Endodermal cell (in vitro differentiated cells): ENCODE data around the gene PPP1R10. TPM values are rescaled to one million over a fixed set of nuclear protein-coding genes. Genes with fewer than 3 reads are reported as not detected.

ENCODE experiments used
- DNase-seq: peaks from one replicate; pipeline ENCODE4 v3.0.0-alpha.2; 2017
- H3K27ac ChIP-seq: 2 replicates; pipeline ENCODE4 v1.5.1; 2013; ENCODE audit warnings: mild to moderate bottlenecking, low read depth, low read length, moderate library complexity
- H3K27me3 ChIP-seq: 2 replicates; pipeline ENCODE4 v1.6.1; 2013; ENCODE audit warnings: mild to moderate bottlenecking, low read length, moderate library complexity; ENCODE audit not compliant: insufficient read depth, control insufficient read depth, poor library complexity, severe bottlenecking
- H3K36me3 ChIP-seq: 2 replicates; pipeline ENCODE4 v1.7.0; 2013; ENCODE audit warnings: mild to moderate bottlenecking, low read length, moderate library complexity; ENCODE audit not compliant: control insufficient read depth, insufficient read depth
- H3K4me1 ChIP-seq: one replicate; pipeline ENCODE4 v1.7.0; 2013; ENCODE audit warnings: low read length; ENCODE audit not compliant: control insufficient read depth, insufficient read depth
- H3K4me3 ChIP-seq: 2 replicates; pipeline ENCODE4 v1.5.1; 2013; ENCODE audit warnings: mild to moderate bottlenecking, low read length, moderate library complexity
- H3K9ac ChIP-seq: 2 replicates; pipeline ENCODE4 v1.6.1; 2013; ENCODE audit warnings: mild to moderate bottlenecking, low read length, moderate library complexity; ENCODE audit not compliant: poor library complexity, severe bottlenecking; ENCODE audit errors: extremely low read depth
- H3K9me3 ChIP-seq: 2 replicates; pipeline ENCODE4 v1.6.1; 2013; ENCODE audit warnings: mild to moderate bottlenecking, low read length, moderate library complexity; ENCODE audit not compliant: control insufficient read depth
- H3K27ac Mint-ChIP-seq: 2 replicates; pipeline ENCODE4 v1.8.0; 2020; ENCODE audit warnings: mixed read lengths
- H3K27me3 Mint-ChIP-seq: 2 replicates; pipeline ENCODE4 v1.8.0; 2021; ENCODE audit warnings: mild to moderate bottlenecking, mixed read lengths; ENCODE audit not compliant: insufficient read depth
- H3K36me3 Mint-ChIP-seq: 2 replicates; pipeline ENCODE4 v1.8.0; 2020; ENCODE audit warnings: low read depth, mixed read lengths
- H3K4me1 Mint-ChIP-seq: 2 replicates; pipeline ENCODE4 v1.8.0; 2020; ENCODE audit warnings: mixed read lengths
- H3K4me3 Mint-ChIP-seq: 2 replicates; pipeline ENCODE4 v1.8.0; 2020; ENCODE audit warnings: mild to moderate bottlenecking, moderate library complexity, mixed read lengths
- H3K9me3 Mint-ChIP-seq: 2 replicates; pipeline ENCODE4 v1.8.0; 2020; ENCODE audit warnings: mild to moderate bottlenecking, mixed read lengths
- WGBS, 2 experiments: methylation state at CpG; one replicate each; pipeline versions ENCODE4 v1.1.5 to v1.1.7; 2013; ENCODE audit warnings: missing lambda C conversion rate in 2 of 2, mixed read lengths in 1 of 2; ENCODE audit not compliant: insufficient coverage in 1 of 2, insufficient read length in 1 of 2; 5-methylcytosine and 5-hydroxymethylcytosine counted together
- total RNA-seq, 2 donors: library from RNA; stranded (reverse); fragmentation: NEBNext Ultra II Directional in 1 of 2; extraction: Animal tissue kit (Norgen Biotek cat#: 25700) in 1 of 2; gene quantifications; 2 replicates in 1 of 2; 3 replicates in 1 of 2; pipeline ENCODE4 v1.2.1, GENCODE V29; 2021
- TF ChIP-seq, protein P1 (sequence below): fragments of 200-600 bp; sonication (generic); conservative IDR thresholded peaks from 2 replicates; pipeline ENCODE4 v1.5.0; 2021; ENCODE audit warnings: antibody characterized with exemption, mild to moderate bottlenecking

The PPP1R10 gene
- total RNA-seq, 2 donors from 2014 or later = 122 to 126 TPM

DNA sequence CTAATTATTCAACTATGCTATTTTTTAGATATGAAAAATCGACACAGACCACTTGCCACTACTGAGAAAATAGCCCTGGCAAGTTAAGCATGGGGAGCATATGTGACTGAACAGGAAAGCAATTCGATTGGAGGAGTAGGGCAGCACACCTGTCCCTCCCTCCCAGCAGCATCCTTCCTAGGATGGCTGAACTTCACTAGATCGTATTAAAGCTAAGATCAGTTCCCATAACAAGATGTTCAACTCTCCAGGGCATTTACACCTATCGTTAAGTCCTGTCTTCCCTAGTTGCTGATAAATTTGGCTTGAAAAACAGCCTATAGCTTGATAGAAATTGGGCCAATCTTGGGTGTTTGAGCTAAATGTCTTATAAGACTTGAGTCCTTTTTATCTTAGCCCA, 7.0 kb downstream of the PPP1R10 start:
- H3K27ac Mint-ChIP-seq = no peak overlapping the region
- TF ChIP-seq, protein P1, sequence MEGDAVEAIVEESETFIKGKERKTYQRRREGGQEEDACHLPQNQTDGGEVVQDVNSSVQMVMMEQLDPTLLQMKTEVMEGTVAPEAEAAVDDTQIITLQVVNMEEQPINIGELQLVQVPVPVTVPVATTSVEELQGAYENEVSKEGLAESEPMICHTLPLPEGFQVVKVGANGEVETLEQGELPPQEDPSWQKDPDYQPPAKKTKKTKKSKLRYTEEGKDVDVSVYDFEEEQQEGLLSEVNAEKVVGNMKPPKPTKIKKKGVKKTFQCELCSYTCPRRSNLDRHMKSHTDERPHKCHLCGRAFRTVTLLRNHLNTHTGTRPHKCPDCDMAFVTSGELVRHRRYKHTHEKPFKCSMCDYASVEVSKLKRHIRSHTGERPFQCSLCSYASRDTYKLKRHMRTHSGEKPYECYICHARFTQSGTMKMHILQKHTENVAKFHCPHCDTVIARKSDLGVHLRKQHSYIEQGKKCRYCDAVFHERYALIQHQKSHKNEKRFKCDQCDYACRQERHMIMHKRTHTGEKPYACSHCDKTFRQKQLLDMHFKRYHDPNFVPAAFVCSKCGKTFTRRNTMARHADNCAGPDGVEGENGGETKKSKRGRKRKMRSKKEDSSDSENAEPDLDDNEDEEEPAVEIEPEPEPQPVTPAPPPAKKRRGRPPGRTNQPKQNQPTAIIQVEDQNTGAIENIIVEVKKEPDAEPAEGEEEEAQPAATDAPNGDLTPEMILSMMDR = no peak
- H3K4me3 ChIP-seq = no peak overlapping the region
- no peak for DNase-seq
- H3K36me3 Mint-ChIP-seq = peaks cover 57% of the 10 kb centered on the region
- 94 to 100% methylated on average over 1 to 4 of the region's 4 CpGs for whole genome bisulfite sequencing, 2 experiments
- peaks cover 80% of the 10 kb centered on the region for H3K36me3 ChIP-seq
- H3K27me3 Mint-ChIP-seq = no peaks in the 10 kb centered on the region
- no peaks in the 10 kb centered on the region for H3K9me3 ChIP-seq
- H3K27ac ChIP-seq = no peak overlapping the region
- H3K4me1 Mint-ChIP-seq = peaks cover 18% of the 10 kb centered on the region
- no peaks in the 10 kb centered on the region for H3K27me3 ChIP-seq
- H3K4me1 ChIP-seq = peaks cover 2% of the 10 kb centered on the region
- H3K9ac ChIP-seq = no peak overlapping the region
- H3K4me3 Mint-ChIP-seq = no peak overlapping the region
- no peaks in the 10 kb centered on the region for H3K9me3 Mint-ChIP-seq

DNA sequence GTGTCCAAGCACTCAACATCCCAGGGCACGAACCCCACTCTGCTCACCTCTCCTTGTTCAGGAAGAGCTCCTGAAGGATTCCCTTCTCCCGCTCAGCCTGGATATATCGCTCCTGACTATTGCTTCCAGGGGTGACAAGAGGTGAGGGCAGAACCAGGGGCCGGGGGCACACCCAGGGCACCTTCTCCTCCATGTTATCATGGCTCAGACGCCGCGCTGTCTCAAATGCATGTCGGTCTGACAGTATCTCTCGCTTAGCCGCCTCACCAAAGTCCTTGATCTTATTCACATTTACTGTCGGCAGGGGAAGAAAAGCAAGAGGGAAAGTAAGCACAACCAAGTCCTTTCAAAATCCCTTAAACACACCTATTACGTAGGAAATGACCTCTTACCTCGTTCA, 13.1 kb downstream of the PPP1R10 start:
- Mint-ChIP-seq H3K4me1 (peaks cover 4% of the 10 kb centered on the region), H3K36me3 (peaks cover 89% of the 10 kb centered on the region), H3K4me3 (no peak overlapping the region), H3K27me3 (no peaks in the 10 kb centered on the region), H3K27ac (no peak overlapping the region), H3K9me3 (no peaks in the 10 kb centered on the region)
- WGBS, 2 experiments = 98% methylated on average over 9 to 13 of the region's 13 CpGs
- Histone ChIP-seq H3K27me3 (no peaks in the 10 kb centered on the region), H3K4me3 (no peak overlapping the region), H3K4me1 (no peaks in the 10 kb centered on the region), H3K9me3 (no peaks in the 10 kb centered on the region), H3K27ac (no peak overlapping the region), H3K9ac (no peak overlapping the region), H3K36me3 (peaks cover 86% of the 10 kb centered on the region)
- TF ChIP-seq, protein P1 = no peak
- no peak for DNase-seq

DNA sequence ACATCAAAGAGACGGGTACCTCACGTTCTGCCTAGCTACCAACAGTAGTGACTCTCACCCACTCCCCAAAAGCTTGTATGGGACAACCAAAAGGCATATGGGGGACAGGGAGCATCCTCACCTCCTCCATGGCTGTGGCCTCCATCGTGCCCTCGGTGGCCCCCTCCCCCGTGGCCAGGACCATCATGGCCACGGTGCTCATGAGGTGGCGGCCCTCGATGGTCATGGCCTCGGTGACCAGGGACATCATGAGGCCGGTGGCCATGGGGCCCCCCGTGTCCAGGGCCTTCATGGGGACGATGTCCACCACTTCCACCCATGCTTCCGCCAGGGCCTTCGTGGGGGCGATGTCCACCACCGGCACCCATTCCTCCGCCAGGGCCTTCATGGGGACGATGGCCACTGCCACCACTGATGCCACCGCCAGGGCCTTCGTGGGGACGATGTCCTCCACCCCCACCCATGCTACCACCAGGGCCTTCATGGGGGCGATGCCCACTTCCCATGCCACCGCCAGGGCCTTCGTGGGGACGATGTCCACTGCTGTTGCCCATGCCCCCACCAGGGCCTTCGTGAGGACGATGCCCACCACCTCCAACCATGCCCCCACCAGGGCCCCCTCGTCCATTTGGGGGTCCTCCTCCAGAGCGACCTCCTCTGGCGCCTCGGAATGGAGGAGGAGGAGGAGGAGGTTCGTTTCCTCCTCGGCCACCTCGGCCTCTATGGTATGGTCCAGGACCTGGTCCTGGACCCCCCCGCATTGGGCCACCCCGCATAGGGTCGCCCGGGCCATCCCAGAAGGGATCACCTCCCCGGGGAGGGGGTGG, 15.0 kb downstream of the PPP1R10 start:
- peaks cover 4% of the 10 kb centered on the region for H3K4me1 Mint-ChIP-seq
- Histone ChIP-seq H3K27me3 (no peaks in the 10 kb centered on the region), H3K9me3 (no peaks in the 10 kb centered on the region), H3K36me3 (peaks cover 74% of the 10 kb centered on the region), H3K4me3 (no peak overlapping the region), H3K9ac (no peak overlapping the region), H3K4me1 (no peaks in the 10 kb centered on the region), H3K27ac (no peak overlapping the region)
- TF ChIP-seq, protein P1 = no peak
- WGBS, 2 experiments = 95 to 100% methylated on average over 9 to 39 of the region's 39 CpGs
- peaks cover 76% of the 10 kb centered on the region for H3K36me3 Mint-ChIP-seq
- no peak overlapping the region for H3K4me3 Mint-ChIP-seq
- no peaks in the 10 kb centered on the region for H3K9me3 Mint-ChIP-seq
- DNase-seq = no peak
- H3K27ac Mint-ChIP-seq = no peak overlapping the region
- H3K27me3 Mint-ChIP-seq = no peaks in the 10 kb centered on the region
